HepG2 (cell line): ENCODE data around the gene BATF2.
"Not testable (repeated sequence)": the region's sequence is repeated elsewhere in the genome, so short reads cannot be mapped to it uniquely, and the experiment has no call there.

Experiments used
- ATF6 ChIP-seq: sonication (generic); formaldehyde crosslinking; conservative IDR thresholded peaks from 2 replicates; pipeline ENCODE4 v1.4.0; 2020; ENCODE audit warnings: missing genetic modification reagents
- HDAC1 ChIP-seq: sonication (generic); formaldehyde crosslinking; IDR thresholded peaks from 2 replicates; pipeline ENCODE4 v1.5.1; 2020; ENCODE audit warnings: mild to moderate bottlenecking, missing genetic modification reagents
- HDAC2 ChIP-seq: sonication (generic); formaldehyde crosslinking; IDR thresholded peaks from 2 replicates; pipeline ENCODE4 v1.4.0; 2020; ENCODE audit warnings: missing genetic modification reagents
- MYC ChIP-seq: sonication (generic); formaldehyde crosslinking; IDR thresholded peaks from 2 replicates; pipeline ENCODE4 v1.9.0; 2021; ENCODE audit warnings: missing genetic modification reagents, borderline replicate concordance
- RBAK ChIP-seq: sonication (generic); formaldehyde crosslinking; IDR thresholded peaks from 2 replicates; pipeline ENCODE4 v1.5.1; 2020; ENCODE audit warnings: mild to moderate bottlenecking, missing genetic modification reagents
- ZNF318 ChIP-seq: sonication (generic); formaldehyde crosslinking; IDR thresholded peaks from 2 replicates; pipeline ENCODE4 v1.4.0; 2020; ENCODE audit warnings: mild to moderate bottlenecking, missing genetic modification reagents
- ZNF816 ChIP-seq: sonication (generic); formaldehyde crosslinking; IDR thresholded peaks from 2 replicates; pipeline ENCODE4 v1.8.0; 2022; ENCODE audit warnings: missing genetic modification reagents, mild to moderate bottlenecking, borderline replicate concordance
- TF ChIP-seq, protein P1 (sequence below): sonication (generic); formaldehyde crosslinking; IDR thresholded peaks from 2 replicates; pipeline ENCODE4 v1.5.0; 2020; ENCODE audit warnings: mild to moderate bottlenecking, missing genetic modification reagents, moderate library complexity
- TF ChIP-seq, protein P2 (sequence below): sonication (generic); formaldehyde crosslinking; IDR thresholded peaks from 2 replicates; pipeline ENCODE4 v1.5.1; 2020; ENCODE audit warnings: mild to moderate bottlenecking, missing genetic modification reagents, borderline replicate concordance
- TF ChIP-seq, protein P3 (sequence below): sonication (generic); formaldehyde crosslinking; IDR thresholded peaks from 2 replicates; pipeline ENCODE4 v1.4.0; 2020; ENCODE audit warnings: missing genetic modification reagents

- TF ChIP-seq ZNF816 (CRISPR knock-in tag); HDAC1; ZNF318 (CRISPR knock-in tag); RBAK (CRISPR knock-in tag); MYC; ATF6; HDAC2 (CRISPR knock-in tag): not testable (repeated sequence)
- TF ChIP-seq, protein P1, sequence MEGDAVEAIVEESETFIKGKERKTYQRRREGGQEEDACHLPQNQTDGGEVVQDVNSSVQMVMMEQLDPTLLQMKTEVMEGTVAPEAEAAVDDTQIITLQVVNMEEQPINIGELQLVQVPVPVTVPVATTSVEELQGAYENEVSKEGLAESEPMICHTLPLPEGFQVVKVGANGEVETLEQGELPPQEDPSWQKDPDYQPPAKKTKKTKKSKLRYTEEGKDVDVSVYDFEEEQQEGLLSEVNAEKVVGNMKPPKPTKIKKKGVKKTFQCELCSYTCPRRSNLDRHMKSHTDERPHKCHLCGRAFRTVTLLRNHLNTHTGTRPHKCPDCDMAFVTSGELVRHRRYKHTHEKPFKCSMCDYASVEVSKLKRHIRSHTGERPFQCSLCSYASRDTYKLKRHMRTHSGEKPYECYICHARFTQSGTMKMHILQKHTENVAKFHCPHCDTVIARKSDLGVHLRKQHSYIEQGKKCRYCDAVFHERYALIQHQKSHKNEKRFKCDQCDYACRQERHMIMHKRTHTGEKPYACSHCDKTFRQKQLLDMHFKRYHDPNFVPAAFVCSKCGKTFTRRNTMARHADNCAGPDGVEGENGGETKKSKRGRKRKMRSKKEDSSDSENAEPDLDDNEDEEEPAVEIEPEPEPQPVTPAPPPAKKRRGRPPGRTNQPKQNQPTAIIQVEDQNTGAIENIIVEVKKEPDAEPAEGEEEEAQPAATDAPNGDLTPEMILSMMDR (CRISPR knock-in tag) = not testable (repeated sequence)
- TF ChIP-seq, protein P2, sequence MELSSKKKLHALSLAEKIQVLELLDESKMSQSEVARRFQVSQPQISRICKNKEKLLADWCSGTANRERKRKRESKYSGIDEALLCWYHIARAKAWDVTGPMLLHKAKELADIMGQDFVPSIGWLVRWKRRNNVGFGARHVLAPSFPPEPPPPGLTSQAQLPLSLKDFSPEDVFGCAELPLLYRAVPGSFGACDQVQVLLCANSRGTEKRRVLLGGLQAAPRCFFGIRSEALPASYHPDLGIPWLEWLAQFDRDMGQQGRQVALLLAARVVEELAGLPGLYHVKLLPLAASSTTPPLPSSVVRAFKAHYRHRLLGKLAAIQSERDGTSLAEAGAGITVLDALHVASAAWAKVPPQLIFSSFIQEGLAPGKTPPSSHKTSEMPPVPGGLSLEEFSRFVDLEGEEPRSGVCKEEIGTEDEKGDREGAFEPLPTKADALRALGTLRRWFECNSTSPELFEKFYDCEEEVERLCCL = not testable (repeated sequence)
- TF ChIP-seq, protein P3, sequence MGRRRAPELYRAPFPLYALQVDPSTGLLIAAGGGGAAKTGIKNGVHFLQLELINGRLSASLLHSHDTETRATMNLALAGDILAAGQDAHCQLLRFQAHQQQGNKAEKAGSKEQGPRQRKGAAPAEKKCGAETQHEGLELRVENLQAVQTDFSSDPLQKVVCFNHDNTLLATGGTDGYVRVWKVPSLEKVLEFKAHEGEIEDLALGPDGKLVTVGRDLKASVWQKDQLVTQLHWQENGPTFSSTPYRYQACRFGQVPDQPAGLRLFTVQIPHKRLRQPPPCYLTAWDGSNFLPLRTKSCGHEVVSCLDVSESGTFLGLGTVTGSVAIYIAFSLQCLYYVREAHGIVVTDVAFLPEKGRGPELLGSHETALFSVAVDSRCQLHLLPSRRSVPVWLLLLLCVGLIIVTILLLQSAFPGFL (CRISPR knock-in tag) = not testable (repeated sequence)
These were observed 26.7 kb upstream of the BATF2 start for GRCh38 chr11:65023502-65023901.
